Motor neuron (in vitro differentiated cells): ENCODE data around the gene TP63. TPM values are rescaled to one million over a fixed set of nuclear protein-coding genes. Genes with fewer than 3 reads are reported as not detected.
A peak's percentile ranks its signal among the peaks of the same experiment; 100 is the strongest.

Source experiments
- ATAC-seq, 8 experiments: fragments of 200-7000 bp; cut with Tn5 transposase; replicated peaks in 6 of 8; 2 replicates each; pipeline ENCODE4 v1.8.0; 2021; ENCODE audit warnings: mild to moderate bottlenecking in 8 of 8, moderate library complexity in 8 of 8
- H3K27ac ChIP-seq, 2 donors: fragments of 250-450 bp; sonication (Bioruptor Pico); 2 replicates each; pipeline ENCODE4 v1.9.0; 2021; ENCODE audit warnings: antibody characterized with exemption in 2 of 2, mild to moderate bottlenecking in 2 of 2, moderate library complexity in 1 of 2
- H3K4me1 ChIP-seq, 2 donors: fragments of 250-450 bp; sonication (Bioruptor Pico); replicated peaks in 1 of 2; 2 replicates each; pipeline ENCODE4 v1.6.1; 2021; ENCODE audit warnings: antibody characterized with exemption in 2 of 2, mild to moderate bottlenecking in 2 of 2, moderate library complexity in 1 of 2
- H3K4me3 ChIP-seq, 5 donors: fragments of 250-450 bp; sonication (Bioruptor Pico); 2 replicates each; pipeline ENCODE4 v1.9.0; 2021; ENCODE audit warnings: antibody characterized with exemption in 5 of 5, mild to moderate bottlenecking in 5 of 5, moderate library complexity in 4 of 5
- WGBS, 10 experiments: fragments of 450-650 bp; shearing (Covaris generic); methylation state at CpG; one replicate each; pipeline ENCODE4 v1.0.0; 2022; 5-methylcytosine and 5-hydroxymethylcytosine counted together
- in situ Hi-C, 9 experiments: fragments of 400-800 bp; cut with MboI; loops; one replicate each; pipeline ENCODE4 v1.15.0; 2021; ENCODE audit warnings: low sequenced_read_pairs in 9 of 9, low pct_unique_long_range_greater_than_20kb in 2 of 9; ENCODE audit not compliant: unreplicated experiment in 9 of 9
- total RNA-seq, 8 experiments: library from RNA; unstranded; fragments of 300-600 nt; gene quantifications; 2 replicates each; pipeline versions ENCODE4 v1.2.3 to v1.2.4, GENCODE V29; 2022

TP63 gene
- total RNA-seq, 8 experiments from 2014 or later, result 0.05 to 1.5 (median 0.38) TPM

- no peak for ATAC-seq
- WGBS, 10 experiments, result 40 to 100% (median 70%) methylated on average over 1 of the region's 1 CpG; no CpG with 5 or more reads in 5 of the 10 experiments
- Histone ChIP-seq H3K27ac (no peak overlapping the region), H3K4me1 (no peaks in the 10 kb centered on the region), H3K4me3 (no peak overlapping the region)
- in situ Hi-C loops, result no loop called here
Observed at GRCh38 chr3:189827108-189827507, 195.9 kb downstream of the TP63 start.

GRCh38 chr3:189830401-189830800 lies 199.2 kb downstream of the TP63 start:
- WGBS, 10 experiments, result 75 to 100% (median 94%) methylated on average over 2 of the region's 2 CpGs; no CpG with 5 or more reads in 1 of the 10 experiments
- no peak for ATAC-seq
- Histone ChIP-seq H3K4me1 (no peaks in the 10 kb centered on the region), H3K27ac (no peak overlapping the region), H3K4me3 (no peak overlapping the region)
- in situ Hi-C loops, result no loop called here

GRCh38 chr3:189833266-189833665 lies 202.1 kb downstream of the TP63 start:
- Histone ChIP-seq H3K4me3 (no peak overlapping the region), H3K27ac (no peak overlapping the region), H3K4me1 (no peaks in the 10 kb centered on the region)
- ATAC-seq, result no peak
- 22 to 80% (median 60%) methylated on average over 1 to 2 of the region's 2 CpGs; no CpG with 5 or more reads in 3 of the 10 experiments for WGBS, 10 experiments
- in situ Hi-C loops, result no loop called here

- in situ Hi-C loops, result no loop called here
- no peak for ATAC-seq
- no peak overlapping the region for H3K27ac ChIP-seq
- no peak overlapping the region for H3K4me3 ChIP-seq
- H3K4me1 ChIP-seq, result no peaks in the 10 kb centered on the region
- WGBS, 10 experiments, result 80 to 100% (median 89%) methylated on average over 1 to 8 of the region's 8 CpGs; no CpG with 5 or more reads in 1 of the 10 experiments
Observed at GRCh38 chr3:189833996-189834395, 202.8 kb downstream of the TP63 start.

GRCh38 chr3:189834462-189834861 lies 203.3 kb downstream of the TP63 start:
- Histone ChIP-seq H3K4me1 (peaks cover 2% of the 10 kb centered on the region in 2 donors), H3K27ac (no peak overlapping the region), H3K4me3 (no peak overlapping the region)
- in situ Hi-C loops, result no loop called here
- 52 to 97% (median 78%) methylated on average over 1 to 5 of the region's 5 CpGs; no CpG with 5 or more reads in 2 of the 10 experiments for WGBS, 10 experiments
- no peak for ATAC-seq

- WGBS, 10 experiments, result 64 to 100% (median 85%) methylated on average over 1 to 5 of the region's 5 CpGs; no CpG with 5 or more reads in 2 of the 10 experiments
- H3K27ac ChIP-seq, result no peak overlapping the region
- H3K4me1 ChIP-seq, result peaks cover 4% of the 10 kb centered on the region in 2 donors
- no peak for ATAC-seq
- no peak overlapping the region for H3K4me3 ChIP-seq
- in situ Hi-C loops, result no loop called here
Observed at GRCh38 chr3:189836795-189837194, 205.6 kb downstream of the TP63 start.

GRCh38 chr3:189838291-189838690 lies 207.1 kb downstream of the TP63 start:
- ATAC-seq, result no peak
- in situ Hi-C loops, result no loop called here

GRCh38 chr3:189839576-189839975 lies 208.4 kb downstream of the TP63 start:
- peak in 7 of 8 experiments; percentile 46 to 99 (median 92) for ATAC-seq
- Histone ChIP-seq H3K4me1 (peaks cover 4% of the 10 kb centered on the region in 2 donors), H3K4me3 (no peak overlapping the region), H3K27ac (no peak overlapping the region)
- in situ Hi-C loops, result no loop called here
- 20 to 100% (median 72%) methylated on average over 1 to 2 of the region's 2 CpGs; no CpG with 5 or more reads in 1 of the 10 experiments for WGBS, 10 experiments

More at GRCh38 chr3:189838291-189838690, 207.1 kb downstream of the TP63 start:
- WGBS, 10 experiments, result 71 to 93% (median 81%) methylated on average over 2 to 6 of the region's 6 CpGs; no CpG with 5 or more reads in 2 of the 10 experiments
- no peak overlapping the region for H3K4me3 ChIP-seq
- H3K27ac ChIP-seq, result no peak overlapping the region
- peaks cover 4% of the 10 kb centered on the region in 2 donors for H3K4me1 ChIP-seq

- 71 to 100% (median 84%) methylated on average over 2 to 13 of the region's 13 CpGs for WGBS, 10 experiments
- peak in 1 of 8 experiments; percentile 28 for ATAC-seq
- in situ Hi-C loops, result no loop called here
- peaks cover 4% of the 10 kb centered on the region in 2 donors for H3K4me1 ChIP-seq
- no peak overlapping the region for H3K27ac ChIP-seq
- no peak overlapping the region for H3K4me3 ChIP-seq
Observed at GRCh38 chr3:189841473-189842205, 210.4 kb downstream of the TP63 start.

- ATAC-seq, result no peak
- Histone ChIP-seq H3K4me3 (no peak overlapping the region), H3K27ac (no peak overlapping the region), H3K4me1 (peaks cover 4% of the 10 kb centered on the region in 2 donors)
- WGBS, 10 experiments, result 65 to 94% (median 81%) methylated on average over 1 to 11 of the region's 19 CpGs; no CpG with 5 or more reads in 2 of the 10 experiments
- in situ Hi-C loops, result no loop called here
Observed at GRCh38 chr3:189842681-189843602, 211.8 kb downstream of the TP63 start.

- in situ Hi-C loops, result no loop called here
Observed at GRCh38 chr3:189845069-189845468, 213.9 kb downstream of the TP63 start.

GRCh38 chr3:189848395-189849040 lies 217.3 kb downstream of the TP63 start:
- ATAC-seq, result peak in 1 of 8 experiments; percentile 51
- in situ Hi-C loops, result no loop called here

More at GRCh38 chr3:189845069-189845468, 213.9 kb downstream of the TP63 start:
- no peak for ATAC-seq
- no peak overlapping the region for H3K27ac ChIP-seq
- WGBS, 10 experiments, result 43 to 100% (median 74%) methylated on average over 1 to 3 of the region's 3 CpGs
- no peak overlapping the region for H3K4me3 ChIP-seq
- H3K4me1 ChIP-seq, result no peaks in the 10 kb centered on the region

More at GRCh38 chr3:189848395-189849040, 217.3 kb downstream of the TP63 start:
- H3K4me3 ChIP-seq, result no peak overlapping the region
- no peak overlapping the region for H3K27ac ChIP-seq
- 0 to 100% (median 89%) methylated on average over 1 of the region's 1 CpG; no CpG with 5 or more reads in 3 of the 10 experiments for WGBS, 10 experiments
- H3K4me1 ChIP-seq, result no peaks in the 10 kb centered on the region
